ENCODE results near the gene INO80E. TPM values are rescaled to one million over a fixed set of nuclear protein-coding genes. Genes with fewer than 3 reads are reported as not detected.

Gene INO80E
- total and polyA plus RNA-seq, 2 donors (not counting 3 experiments of a cell fraction or from before 2014, with no cell fraction given) = 42.7 to 76.4 TPM

- H3K27me3 ChIP-seq (ENCODE audit: control insufficient read depth in 2 of 2, insufficient read depth in 2 of 2, low read length in 2 of 2) = peaks cover 6% of the 10 kb centered on the region in 2 experiments
- intact Hi-C loops (cut with micrococcal nuclease) (no loop called here), dilution Hi-C loops (cut with MboI; ENCODE audit: extremely low pct_ligation_motif_present, low sequenced_read_pairs) (no loop called here)
- no TSS peak for BruUV-seq (replicated peaks)
- no peak overlapping the region for H3K4me2 ChIP-seq (ENCODE audit: insufficient read depth, low read length)
- no peaks in the 10 kb centered on the region for H3K9me3 ChIP-seq (replicated peaks; ENCODE audit: control insufficient read depth, insufficient read depth, low read length)
- CTCF ChIA-PET = interaction anchor here (1.2 to 3.4 kb wide), 2 partner anchors 11 to 168 kb away, joined by 4 to 17 read pairs; no protein-coding TSS in a partner anchor
- POLR2A ChIA-PET = no interaction called here
- H3K27ac ChIP-seq (ENCODE audit: insufficient read depth, low read depth, low read length) = no peak overlapping the region
- no peaks in the 10 kb centered on the region for H4K20me1 ChIP-seq (replicated peaks; ENCODE audit: control insufficient read depth, extremely low read depth, insufficient read depth, low read length)
- no peaks in the 10 kb centered on the region for H3K4me1 ChIP-seq (ENCODE audit: control insufficient read depth, extremely low read depth, insufficient read depth, low read length)
- H3K4me3 ChIP-seq (replicated peaks in 1 of 3; ENCODE audit: insufficient read depth in 1 of 3, low read depth in 1 of 3, low read length in 3 of 3) = no peak overlapping the region
- no peaks in the 10 kb centered on the region for H3K36me3 ChIP-seq (ENCODE audit: control insufficient read depth in 2 of 2, extremely low read depth in 1 of 2, insufficient read depth in 2 of 2, low read length in 2 of 2)
- H3K79me2 ChIP-seq (ENCODE audit: control insufficient read depth, insufficient read depth, low read length) = no peaks in the 10 kb centered on the region
- FAIRE-seq = no peak
- no peak overlapping the region for H2AFZ ChIP-seq (ENCODE audit: low read depth, low read length)
- no peaks in the 10 kb centered on the region for H3K9me1 ChIP-seq (replicated peaks; ENCODE audit: control insufficient read depth, extremely low read depth, insufficient read depth, low read length)
- TF ChIP-seq POLR2A (IDR thresholded peaks at IDR 0.05; ENCODE audit: low read depth, low read length) = no peak
- no peak for TF ChIP-seq MYC (IDR thresholded peaks at IDR 0.05; ENCODE audit: low read depth, low read length)
- no peak for TF ChIP-seq FOS (IDR thresholded peaks at IDR 0.05; ENCODE audit: borderline replicate concordance, insufficient read depth, low read length)
- no peak overlapping the region for H3K9ac ChIP-seq (replicated peaks; ENCODE audit: extremely low read depth, insufficient read depth, low read length)
- no peak for DNase-seq (ENCODE audit: low read depth, low spot score)
These were observed 20.7 kb downstream of the INO80E start for GRCh38 chr16:30016555-30017276.

DNA sequence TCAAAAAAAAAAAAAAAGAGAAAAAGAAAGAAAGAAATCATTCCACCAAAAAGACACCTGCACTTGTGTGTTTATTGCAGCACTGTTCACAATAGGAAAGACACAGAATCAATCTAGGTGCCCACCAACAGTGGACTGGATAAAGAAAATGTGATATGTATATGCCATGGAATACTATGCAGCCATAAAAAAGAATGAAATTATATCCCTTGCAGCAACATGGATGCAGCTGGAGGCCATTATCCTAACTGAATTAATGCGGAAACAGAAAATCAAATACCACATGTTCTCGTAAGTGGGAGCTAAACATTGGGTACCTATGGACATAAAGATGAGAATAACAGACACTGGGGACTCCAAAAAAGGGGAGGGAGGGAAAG, 21.2 kb downstream of the INO80E start:
- Histone ChIP-seq H2AFZ (ENCODE audit: low read depth, low read length) (no peak overlapping the region), H3K79me2 (ENCODE audit: control insufficient read depth, insufficient read depth, low read length) (no peaks in the 10 kb centered on the region), H3K36me3 (ENCODE audit: control insufficient read depth in 2 of 2, extremely low read depth in 1 of 2, insufficient read depth in 2 of 2, low read length in 2 of 2) (no peaks in the 10 kb centered on the region), H3K9ac (replicated peaks; ENCODE audit: extremely low read depth, insufficient read depth, low read length) (no peak overlapping the region), H3K4me1 (ENCODE audit: control insufficient read depth, extremely low read depth, insufficient read depth, low read length) (no peaks in the 10 kb centered on the region), H3K4me3 (replicated peaks in 1 of 3; ENCODE audit: insufficient read depth in 1 of 3, low read depth in 1 of 3, low read length in 3 of 3) (no peak overlapping the region), H4K20me1 (replicated peaks; ENCODE audit: control insufficient read depth, extremely low read depth, insufficient read depth, low read length) (no peaks in the 10 kb centered on the region), H3K9me3 (replicated peaks; ENCODE audit: control insufficient read depth, insufficient read depth, low read length) (no peaks in the 10 kb centered on the region), H3K9me1 (replicated peaks; ENCODE audit: control insufficient read depth, extremely low read depth, insufficient read depth, low read length) (no peaks in the 10 kb centered on the region), H3K27me3 (ENCODE audit: control insufficient read depth in 2 of 2, insufficient read depth in 2 of 2, low read length in 2 of 2) (peaks cover under 1% of the 10 kb centered on the region in 2 experiments), H3K27ac (ENCODE audit: insufficient read depth, low read depth, low read length) (no peak overlapping the region), H3K4me2 (ENCODE audit: insufficient read depth, low read length) (no peak overlapping the region)
- no peak for DNase-seq (ENCODE audit: low read depth, low spot score)
- FAIRE-seq = no peak
- ChIA-PET CTCF (interaction anchor here (1.2 to 3.4 kb wide), 2 partner anchors 12 to 169 kb away, joined by 4 to 17 read pairs; no protein-coding TSS in a partner anchor), POLR2A (no interaction called here)
- dilution Hi-C loops (cut with MboI; ENCODE audit: extremely low pct_ligation_motif_present, low sequenced_read_pairs) = no loop called here
- TF ChIP-seq, protein P1, sequence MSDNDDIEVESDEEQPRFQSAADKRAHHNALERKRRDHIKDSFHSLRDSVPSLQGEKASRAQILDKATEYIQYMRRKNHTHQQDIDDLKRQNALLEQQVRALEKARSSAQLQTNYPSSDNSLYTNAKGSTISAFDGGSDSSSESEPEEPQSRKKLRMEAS (IDR thresholded peaks at IDR 0.05; ENCODE audit: insufficient read depth, insufficient read length) = no peak
- TF ChIP-seq GATA2 (IDR thresholded peaks at IDR 0.05; ENCODE audit: insufficient read depth, insufficient read length, low read depth, low read length) (no peak), CTCF (IDR thresholded peaks at IDR 0.05; ENCODE audit: extremely low read depth in 1 of 2, insufficient read depth in 1 of 2, low read depth in 1 of 2, low read length in 2 of 2) (no peak), MYC (IDR thresholded peaks at IDR 0.05; ENCODE audit: low read depth, low read length) (no peak), POLR2AphosphoS5 (IDR thresholded peaks at IDR 0.05; ENCODE audit: insufficient read depth, low read depth, low read length) (no peak), FOS (IDR thresholded peaks at IDR 0.05; ENCODE audit: borderline replicate concordance, insufficient read depth, low read length) (no peak), JUN (IDR thresholded peaks at IDR 0.05; ENCODE audit: borderline replicate concordance, insufficient read depth, insufficient read length, low read depth) (no peak), EZH2 (IDR thresholded peaks at IDR 0.05; ENCODE audit: borderline replicate concordance, low read depth, low read length, severe bottlenecking) (no peak), POLR2A (IDR thresholded peaks at IDR 0.05; ENCODE audit: low read depth, low read length) (no peak)
- intact Hi-C loops (cut with micrococcal nuclease) = no loop called here
- BruUV-seq (replicated peaks) = no TSS peak

Measured in endothelial cell of umbilical vein (primary cell).